KG1 (cell line): ENCODE results near the gene CAPN10.
"Not testable (repeated sequence)": the region's sequence is repeated elsewhere in the genome, so short reads cannot be mapped to it uniquely, and the experiment has no call there.

Source experiments
- DNase-seq: peaks from one replicate; lab custom pipeline; 2025; lab: John Stamatoyannopoulos, UW

The CAPN10 gene

GRCh38 chr2:240563231-240563630 is 23.3 kb upstream of the CAPN10 start:
- DNase-seq: not testable (repeated sequence)

- DNase-seq: no peak
These were observed 22.5 kb upstream of the CAPN10 start for GRCh38 chr2:240563951-240564560.

GRCh38 chr2:240564561-240565332 is 21.8 kb upstream of the CAPN10 start:
- DNase-seq: no peak

- peak; percentile 78 for DNase-seq
These were observed 21.0 kb upstream of the CAPN10 start for GRCh38 chr2:240565333-240566202.

GRCh38 chr2:240566203-240567136 is 20.1 kb upstream of the CAPN10 start:
- peak; percentile 58 for DNase-seq

- DNase-seq: no peak
These were observed 19.2 kb upstream of the CAPN10 start for GRCh38 chr2:240567137-240567871.

GRCh38 chr2:240567872-240568677 is 18.5 kb upstream of the CAPN10 start, which contains the start of gene RNPEPL1:
Gene RNPEPL1 (plus strand): TSS chr2:240568484. CDS start chr2:240568587, 103 bp downstream.
- DNase-seq: no peak

GRCh38 chr2:240568678-240569522 is 17.6 kb upstream of the CAPN10 start:
- peak; percentile 12 for DNase-seq

GRCh38 chr2:240569523-240569997 is 17.0 kb upstream of the CAPN10 start:
- DNase-seq: no peak

GRCh38 chr2:240569998-240570530 is 16.5 kb upstream of the CAPN10 start:
- no peak for DNase-seq

- no peak for DNase-seq
These were observed 15.8 kb upstream of the CAPN10 start for GRCh38 chr2:240570531-240571313.

- no peak for DNase-seq
These were observed 15.1 kb upstream of the CAPN10 start for GRCh38 chr2:240571314-240571973.

- no peak for DNase-seq
These were observed 14.1 kb upstream of the CAPN10 start for GRCh38 chr2:240572141-240573031.

- DNase-seq: no peak
These were observed 13.4 kb upstream of the CAPN10 start for GRCh38 chr2:240573071-240573515.

- no peak for DNase-seq
These were observed 12.8 kb upstream of the CAPN10 start for GRCh38 chr2:240573516-240574385.
